Mucosa of descending colon (tissue), 3 donors: ENCODE results near the gene AIP. TPM values are rescaled to one million over a fixed set of nuclear protein-coding genes. Genes with fewer than 3 reads are reported as not detected.
A peak's percentile ranks its signal among the peaks of the same experiment; 100 is the strongest.

Experiments
- ATAC-seq: fragments of 200-7000 bp; cut with Tn5 transposase; one replicate; pipeline ENCODE4 v1.9.1; 2020; ENCODE audit warnings: mild to moderate bottlenecking, moderate library complexity
- DNase-seq, 3 donors: peaks; one replicate each; pipeline ENCODE4 v3.0.0-alpha.2; 2020
- H3K36me3 ChIP-seq: fragments of 200-600 bp; one replicate; pipeline ENCODE4 v1.8.0; 2021; ENCODE audit warnings: low read depth, mild to moderate bottlenecking
- H3K4me1 ChIP-seq: fragments of 200-600 bp; one replicate; pipeline ENCODE4 v1.8.0; 2021; ENCODE audit warnings: low read depth, mild to moderate bottlenecking
- H3K4me3 ChIP-seq: fragments of 200-600 bp; one replicate; pipeline ENCODE4 v1.8.0; 2021; ENCODE audit warnings: mild to moderate bottlenecking
- H3K9me3 ChIP-seq: fragments of 200-600 bp; one replicate; pipeline ENCODE4 v1.8.0; 2021; ENCODE audit warnings: mild to moderate bottlenecking
- intact Hi-C, 2 donors: fragments of 100-400 bp; cut with DNase I in 1 of 2; cut with micrococcal nuclease in 1 of 2; formaldehyde crosslinking; loops; one replicate each; pipeline versions ENCODE4 v1.11.0 to v1.11.1; 2022; cut with DNase I, micrococcal nuclease
- total RNA-seq, 3 donors: library from RNA; stranded (reverse); fragmentation: NEBNext Ultra II Directional in 2 of 3; extraction: Animal tissue kit (Norgen Biotek cat#: 25700) in 2 of 3; gene quantifications; one replicate each; pipeline versions ENCODE4 v1.2.1 to v1.2.4, GENCODE V29; 2021 to 2023
- TF ChIP-seq, protein P1 (sequence below): fragments of 200-600 bp; IDR thresholded peaks from one replicate; pipeline ENCODE4 v1.8.0; 2022; ENCODE audit warnings: antibody characterized with exemption, mild to moderate bottlenecking
- donor health status: DM: no; HTN: no; CAD: no; lungs with moderate emphysema.
- donor health status: DM: no; HTN: no; CAD: no.
- donor health status: DM: no; HTN: yes; CAD: no.

The AIP gene
- total RNA-seq, 3 donors from 2014 or later = 33.7 to 84.9 (median 52.2) TPM

DNA sequence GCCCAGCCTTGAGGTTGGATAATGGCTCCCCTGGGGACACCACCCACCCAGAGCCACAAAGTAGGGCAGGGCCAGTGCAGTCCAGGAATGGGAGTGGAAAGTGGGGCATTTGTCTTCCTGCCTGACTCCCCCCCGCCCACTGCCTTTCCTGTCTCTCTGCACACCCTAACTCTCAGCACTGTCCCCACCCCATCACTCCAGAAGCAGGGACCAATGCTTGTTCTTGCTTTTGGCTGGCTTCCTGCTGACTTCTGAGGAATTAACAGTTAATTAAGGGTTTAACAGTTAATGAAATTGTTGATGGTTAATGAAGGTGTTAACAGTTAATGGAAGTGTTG is 17.6 kb downstream of the AIP start:
- Histone ChIP-seq H3K9me3 (no peaks in the 10 kb centered on the region), H3K36me3 (no peaks in the 10 kb centered on the region), H3K4me3 (no peak overlapping the region), H3K4me1 (peaks cover 11% of the 10 kb centered on the region)
- no peak for DNase-seq
- ATAC-seq = no peak
- TF ChIP-seq, protein P1, sequence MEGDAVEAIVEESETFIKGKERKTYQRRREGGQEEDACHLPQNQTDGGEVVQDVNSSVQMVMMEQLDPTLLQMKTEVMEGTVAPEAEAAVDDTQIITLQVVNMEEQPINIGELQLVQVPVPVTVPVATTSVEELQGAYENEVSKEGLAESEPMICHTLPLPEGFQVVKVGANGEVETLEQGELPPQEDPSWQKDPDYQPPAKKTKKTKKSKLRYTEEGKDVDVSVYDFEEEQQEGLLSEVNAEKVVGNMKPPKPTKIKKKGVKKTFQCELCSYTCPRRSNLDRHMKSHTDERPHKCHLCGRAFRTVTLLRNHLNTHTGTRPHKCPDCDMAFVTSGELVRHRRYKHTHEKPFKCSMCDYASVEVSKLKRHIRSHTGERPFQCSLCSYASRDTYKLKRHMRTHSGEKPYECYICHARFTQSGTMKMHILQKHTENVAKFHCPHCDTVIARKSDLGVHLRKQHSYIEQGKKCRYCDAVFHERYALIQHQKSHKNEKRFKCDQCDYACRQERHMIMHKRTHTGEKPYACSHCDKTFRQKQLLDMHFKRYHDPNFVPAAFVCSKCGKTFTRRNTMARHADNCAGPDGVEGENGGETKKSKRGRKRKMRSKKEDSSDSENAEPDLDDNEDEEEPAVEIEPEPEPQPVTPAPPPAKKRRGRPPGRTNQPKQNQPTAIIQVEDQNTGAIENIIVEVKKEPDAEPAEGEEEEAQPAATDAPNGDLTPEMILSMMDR = no peak
- intact Hi-C loops = no loop called here

DNA sequence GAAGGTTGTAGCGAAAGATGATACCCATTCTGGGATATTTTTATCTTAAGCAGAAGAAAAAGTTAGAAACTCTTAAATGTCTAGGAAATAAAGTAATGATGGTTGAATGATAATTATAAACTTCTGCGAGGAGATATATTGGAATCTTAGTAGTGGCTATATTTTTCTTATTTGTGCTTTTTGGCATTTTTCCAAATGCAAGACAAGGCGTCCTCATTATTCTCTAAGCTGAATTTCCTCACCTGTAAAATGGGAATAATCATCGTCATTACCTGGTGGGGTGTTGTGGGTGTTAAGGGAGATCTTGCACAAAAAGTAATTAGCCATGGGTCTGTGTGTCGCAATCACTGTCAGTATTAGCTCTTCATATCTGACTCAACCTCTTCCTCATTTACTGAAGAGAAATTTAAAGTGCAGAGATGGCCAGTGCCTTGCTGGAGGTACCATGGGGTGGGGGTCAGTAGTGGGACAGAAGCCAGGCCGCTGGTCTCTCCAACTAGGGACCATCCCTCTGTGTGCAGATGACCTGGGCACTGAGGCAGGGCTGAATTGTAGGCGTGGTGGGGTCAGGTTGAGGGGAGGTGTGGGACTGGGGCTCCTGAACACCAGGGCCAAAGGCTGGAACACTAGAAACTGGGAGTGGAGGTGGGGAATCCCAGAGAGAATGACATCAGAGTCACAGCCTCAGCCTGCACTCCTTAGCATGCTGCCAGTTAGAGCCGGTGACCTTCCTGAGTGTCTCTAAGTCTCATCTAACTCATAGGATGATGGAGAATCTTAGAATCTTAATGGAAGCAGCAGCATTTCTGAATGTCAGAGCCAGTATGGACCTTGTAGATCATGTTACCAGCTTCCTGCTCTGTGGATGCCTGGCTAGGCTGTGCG is 18.2 kb downstream of the AIP start:
- no peak for ATAC-seq
- TF ChIP-seq, protein P1 = no peak

DNA sequence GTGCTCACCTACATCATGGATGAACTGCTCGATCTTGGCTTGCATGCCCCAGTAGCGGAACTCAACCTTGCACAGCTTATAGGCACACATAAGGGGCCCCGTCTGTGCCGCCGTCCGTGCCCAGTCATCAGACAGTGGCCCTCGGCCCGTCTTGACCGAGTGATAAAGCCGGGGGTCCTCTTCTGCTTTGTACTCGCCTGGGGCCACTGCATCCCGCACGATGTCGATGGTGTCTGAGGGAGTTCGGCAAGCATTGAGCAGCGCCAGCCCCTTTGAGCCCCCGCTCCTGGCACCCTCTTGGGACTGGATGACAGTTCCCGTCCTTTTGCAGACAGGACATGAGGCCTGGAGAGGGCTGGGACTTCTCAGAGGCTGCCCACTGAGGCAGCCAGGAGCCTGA is 19.0 kb downstream of the AIP start:
- Histone ChIP-seq H3K4me1 (peaks cover 23% of the 10 kb centered on the region), H3K36me3 (no peaks in the 10 kb centered on the region), H3K9me3 (no peaks in the 10 kb centered on the region), H3K4me3 (no peak overlapping the region)
- DNase-seq (peak in 1 of 3 donors; percentile 57), ATAC-seq (no peak)
- intact Hi-C loops = no loop called here
- TF ChIP-seq, protein P1 = no peak

More for the DNA sequence above, 18.2 kb downstream of the AIP start:
- Histone ChIP-seq H3K4me1 (peaks cover 16% of the 10 kb centered on the region), H3K9me3 (no peaks in the 10 kb centered on the region), H3K4me3 (no peak overlapping the region), H3K36me3 (no peaks in the 10 kb centered on the region)
- DNase-seq = peak in 1 of 3 donors; percentile 50
- intact Hi-C loops = no loop called here

DNA sequence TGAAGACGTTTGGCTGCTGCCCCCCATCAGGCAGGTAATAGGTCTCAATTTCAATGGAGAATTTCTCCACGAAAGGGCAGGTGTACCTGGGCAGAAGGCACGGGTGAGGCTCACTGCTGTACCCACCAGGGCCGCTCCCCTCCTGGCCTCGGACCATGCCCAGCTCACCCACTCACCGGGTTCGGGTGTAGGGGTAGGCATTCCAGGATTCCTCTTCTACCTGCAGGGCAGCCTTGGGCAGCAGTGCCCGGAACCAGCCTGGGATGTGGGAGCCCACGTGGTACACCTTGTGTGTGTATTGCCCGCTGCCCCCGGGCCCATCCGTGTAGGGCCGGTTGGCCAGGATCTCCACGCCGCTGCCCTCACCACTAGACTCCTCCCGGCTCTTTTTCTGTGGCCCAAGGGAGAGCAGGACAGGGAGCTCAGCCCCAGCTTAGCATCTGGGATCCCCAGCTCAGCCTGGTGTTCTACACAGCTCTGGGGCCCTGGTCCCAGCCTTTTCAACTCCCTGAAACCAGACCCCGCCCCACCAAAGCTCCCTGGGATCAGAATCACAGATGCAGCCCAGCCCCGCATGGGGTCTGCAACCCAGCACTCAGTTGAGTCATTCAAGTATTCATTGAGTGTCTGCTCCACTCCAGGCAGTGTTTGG is 19.6 kb downstream of the AIP start:
- H3K4me3 ChIP-seq = no peak overlapping the region
- peak in 1 of 3 donors; percentile 49 for DNase-seq
- H3K9me3 ChIP-seq = no peaks in the 10 kb centered on the region
- intact Hi-C loops = no loop called here
- H3K36me3 ChIP-seq = no peaks in the 10 kb centered on the region
- peaks cover 29% of the 10 kb centered on the region for H3K4me1 ChIP-seq
- TF ChIP-seq, protein P1 = no peak
- no peak for ATAC-seq

DNA sequence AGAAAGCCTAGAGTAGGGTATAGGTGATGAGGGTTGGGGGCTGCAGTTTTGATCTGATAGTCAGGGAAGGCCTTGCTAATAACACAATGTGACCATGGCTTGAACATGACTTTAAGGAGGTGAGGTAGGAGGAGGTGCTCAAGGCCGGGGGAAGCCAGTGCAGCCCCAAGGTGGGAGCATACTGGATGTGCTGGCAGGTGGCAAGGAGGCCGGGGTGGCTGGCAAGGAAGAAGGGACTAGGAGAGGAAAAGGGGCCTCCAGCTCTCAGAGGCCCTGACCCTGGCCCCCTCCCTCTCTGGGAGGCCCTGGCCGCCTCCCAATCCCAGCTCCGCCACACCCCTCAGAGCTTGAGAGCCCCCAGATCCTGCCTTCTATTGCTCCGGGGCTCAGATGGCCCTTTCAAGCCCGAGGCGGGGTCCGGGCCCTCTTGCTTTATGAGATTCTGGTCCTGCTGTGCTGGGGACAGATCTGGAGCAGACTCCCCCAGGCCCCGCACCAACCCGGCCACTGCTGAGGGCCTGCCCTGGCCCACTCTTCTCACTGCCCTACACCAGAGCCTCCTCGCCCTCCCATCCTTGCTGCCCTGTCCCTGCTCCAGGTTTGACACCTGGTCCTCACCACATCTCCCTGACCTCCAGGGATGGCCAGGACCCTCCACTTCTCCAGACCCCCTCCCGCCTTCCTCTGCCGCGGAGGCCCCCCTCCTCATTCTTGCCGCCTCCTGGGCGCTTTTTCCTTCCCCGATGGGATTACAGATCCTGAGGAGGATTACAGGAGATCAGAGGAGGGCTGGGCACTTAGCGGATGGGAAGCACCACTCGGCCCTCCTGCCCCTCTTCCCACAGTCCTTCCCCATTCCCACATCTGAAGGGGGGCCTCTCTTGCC is 20.5 kb downstream of the AIP start:
- Histone ChIP-seq H3K36me3 (no peaks in the 10 kb centered on the region), H3K9me3 (no peaks in the 10 kb centered on the region), H3K4me1 (peaks cover 31% of the 10 kb centered on the region), H3K4me3 (no peak overlapping the region)
- DNase-seq (peak in 2 of 3 donors; percentile 46 to 60), ATAC-seq (no peak)
- TF ChIP-seq, protein P1 = no peak
- intact Hi-C loops = no loop called here
